ENCODE data around the gene LBX2. TPM values are rescaled to one million over a fixed set of nuclear protein-coding genes. Genes with fewer than 3 reads are reported as not detected.

LBX2 gene
- total RNA-seq, 1 donor from 2014 or later = 0.43 TPM

- ATAC-seq (peak; percentile 1), DNase-seq (ENCODE audit: missing footprints) (no peak)
- intact Hi-C loops (cut with DNase I) = loop anchor here (2.0 kb wide), 3 partner anchors 20 to 46 kb away; partner anchors contain the start of genes CCDC142, PCGF1 and TTC31
Measured at GRCh38 chr2:74528600-74529356, 29.4 kb upstream of the LBX2 start.

- intact Hi-C loops (cut with DNase I) = loop anchor here (2.0 kb wide), 3 partner anchors 21 to 45 kb away; partner anchors contain the start of genes CCDC142, PCGF1 and TTC31
- DNase-seq (ENCODE audit: missing footprints) (no peak), ATAC-seq (no peak)
Measured at GRCh38 chr2:74527741-74528140, 28.3 kb upstream of the LBX2 start.

GRCh38 chr2:74526649-74527230 lies 27.3 kb upstream of the LBX2 start:
- no peak for DNase-seq (ENCODE audit: missing footprints)
- ATAC-seq = no peak
- intact Hi-C loops (cut with DNase I) = no loop called here

- DNase-seq (ENCODE audit: missing footprints) (no peak), ATAC-seq (no peak)
- intact Hi-C loops (cut with DNase I) = no loop called here
Measured at GRCh38 chr2:74525717-74526648, 26.6 kb upstream of the LBX2 start, which contains the start of gene DQX1. Gene DQX1, minus strand, starts transcription at chr2:74526231. Its CDS starts 502 bp downstream, at chr2:74525729.

GRCh38 chr2:74524955-74525716 lies 25.7 kb upstream of the LBX2 start:
- ATAC-seq (no peak), DNase-seq (ENCODE audit: missing footprints) (no peak)
- intact Hi-C loops (cut with DNase I) = no loop called here

GRCh38 chr2:74524005-74524404 lies 24.6 kb upstream of the LBX2 start:
- ATAC-seq (no peak), DNase-seq (ENCODE audit: missing footprints) (no peak)
- intact Hi-C loops (cut with DNase I) = no loop called here

- intact Hi-C loops (cut with DNase I) = no loop called here
- ATAC-seq (no peak), DNase-seq (ENCODE audit: missing footprints) (no peak)
Measured at GRCh38 chr2:74522516-74522915, 23.1 kb upstream of the LBX2 start.

- intact Hi-C loops (cut with DNase I) = no loop called here
- no peak for DNase-seq (ENCODE audit: missing footprints)
- no peak for ATAC-seq
Measured at GRCh38 chr2:74516650-74517049, 17.2 kb upstream of the LBX2 start.

GRCh38 chr2:74515981-74516633 lies 16.7 kb upstream of the LBX2 start:
- intact Hi-C loops (cut with DNase I) = no loop called here
- DNase-seq (ENCODE audit: missing footprints) = peak; percentile 82
- peak; percentile 73 for ATAC-seq

GRCh38 chr2:74515271-74515980 lies 16.0 kb upstream of the LBX2 start:
- DNase-seq (ENCODE audit: missing footprints) = peak; percentile 27
- no peak for ATAC-seq
- intact Hi-C loops (cut with DNase I) = no loop called here

GRCh38 chr2:74514368-74515270 lies 15.2 kb upstream of the LBX2 start, which contains the start of gene TLX2:
Gene TLX2, plus strand, starts transcription at chr2:74514450. Its CDS starts 357 bp downstream, at chr2:74514807.
- ATAC-seq (no peak), DNase-seq (ENCODE audit: missing footprints) (peak; percentile 57)
- intact Hi-C loops (cut with DNase I) = no loop called here

GRCh38 chr2:74513605-74514367 lies 14.4 kb upstream of the LBX2 start:
- DNase-seq (ENCODE audit: missing footprints) (peak; percentile 65), ATAC-seq (no peak)
- intact Hi-C loops (cut with DNase I) = no loop called here

GRCh38 chr2:74512744-74513604 lies 13.6 kb upstream of the LBX2 start:
- intact Hi-C loops (cut with DNase I) = no loop called here
- no peak for DNase-seq (ENCODE audit: missing footprints)
- ATAC-seq = no peak

GRCh38 chr2:74511104-74511989 lies 11.9 kb upstream of the LBX2 start:
- ATAC-seq (no peak), DNase-seq (ENCODE audit: missing footprints) (no peak)
- intact Hi-C loops (cut with DNase I) = no loop called here

All from Right ventricle myocardium inferior (tissue), 1 donor.